ENCODE measurements around the gene PRELID2. TPM values are rescaled to one million over a fixed set of nuclear protein-coding genes. Genes with fewer than 3 reads are reported as not detected.

The PRELID2 gene
- polyA plus RNA-seq, 3 donors: 0.77 to 2.0 (median 1.5) TPM

DNA sequence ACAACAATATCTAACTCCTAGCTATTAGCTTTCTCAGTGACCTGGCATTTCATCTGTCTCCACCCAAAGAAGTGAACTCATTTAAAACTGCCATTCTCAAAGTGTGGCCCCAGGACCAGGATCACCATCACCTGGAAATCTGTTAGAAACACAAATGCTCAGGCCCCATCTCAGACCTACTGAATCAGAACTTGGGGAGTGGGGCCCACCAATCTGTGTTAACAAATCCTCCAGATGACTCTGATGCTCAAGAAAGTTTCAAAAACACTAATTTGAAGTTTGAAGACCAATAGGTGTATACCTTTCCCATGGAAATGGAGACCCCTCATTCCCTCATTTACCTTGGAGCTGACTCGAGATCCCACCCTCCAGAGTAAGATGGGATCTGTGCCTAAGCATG lies 72.3 kb downstream of the PRELID2 start:
- Histone ChIP-seq H3K9ac (ENCODE audit: insufficient read depth, low read length, poor library complexity, severe bottlenecking) (no peak overlapping the region), H3K27me3 (ENCODE audit: control insufficient read depth in 2 of 2, insufficient read depth in 2 of 2, low read length in 2 of 2) (no peaks in the 10 kb centered on the region), H3K9me3 (replicated peaks in 1 of 2; ENCODE audit: control insufficient read depth in 1 of 2, insufficient read depth in 1 of 2, low read length in 2 of 2) (peaks cover 0 to 7% of the 10 kb centered on the region in 2 donors), H3K27ac (ENCODE audit: low read depth in 1 of 2, low read length in 2 of 2) (no peak overlapping the region), H3K4me1 (ENCODE audit: control insufficient read depth in 1 of 2, insufficient read depth in 2 of 2, low read length in 2 of 2) (no peaks in the 10 kb centered on the region), H2AFZ (ENCODE audit: insufficient read depth, low read depth, low read length, poor library complexity, severe bottlenecking) (no peak overlapping the region), H3K79me2 (ENCODE audit: insufficient read depth, low read length) (no peaks in the 10 kb centered on the region), H4K20me1 (ENCODE audit: insufficient read depth, low read length) (no peaks in the 10 kb centered on the region), H3K4me3 (replicated peaks in 1 of 3; ENCODE audit: low read depth in 2 of 3, low read length in 3 of 3) (no peak overlapping the region), H3K4me2 (replicated peaks; ENCODE audit: extremely low read depth, low read length, poor library complexity, severe bottlenecking) (no peak overlapping the region), H3K36me3 (replicated peaks in 1 of 2; ENCODE audit: control insufficient read depth in 1 of 2, insufficient read depth in 2 of 2, low read length in 2 of 2) (no peaks in the 10 kb centered on the region)
- no peak overlapping the region for H3K4me3 Mint-ChIP-seq
- H3K9me3 Mint-ChIP-seq: peaks cover 0 to 9% (median 4%) of the 10 kb centered on the region in 7 donors
- no peaks in the 10 kb centered on the region for H3K4me1 Mint-ChIP-seq
- no peak for DNase-seq
- TF ChIP-seq, protein P1, sequence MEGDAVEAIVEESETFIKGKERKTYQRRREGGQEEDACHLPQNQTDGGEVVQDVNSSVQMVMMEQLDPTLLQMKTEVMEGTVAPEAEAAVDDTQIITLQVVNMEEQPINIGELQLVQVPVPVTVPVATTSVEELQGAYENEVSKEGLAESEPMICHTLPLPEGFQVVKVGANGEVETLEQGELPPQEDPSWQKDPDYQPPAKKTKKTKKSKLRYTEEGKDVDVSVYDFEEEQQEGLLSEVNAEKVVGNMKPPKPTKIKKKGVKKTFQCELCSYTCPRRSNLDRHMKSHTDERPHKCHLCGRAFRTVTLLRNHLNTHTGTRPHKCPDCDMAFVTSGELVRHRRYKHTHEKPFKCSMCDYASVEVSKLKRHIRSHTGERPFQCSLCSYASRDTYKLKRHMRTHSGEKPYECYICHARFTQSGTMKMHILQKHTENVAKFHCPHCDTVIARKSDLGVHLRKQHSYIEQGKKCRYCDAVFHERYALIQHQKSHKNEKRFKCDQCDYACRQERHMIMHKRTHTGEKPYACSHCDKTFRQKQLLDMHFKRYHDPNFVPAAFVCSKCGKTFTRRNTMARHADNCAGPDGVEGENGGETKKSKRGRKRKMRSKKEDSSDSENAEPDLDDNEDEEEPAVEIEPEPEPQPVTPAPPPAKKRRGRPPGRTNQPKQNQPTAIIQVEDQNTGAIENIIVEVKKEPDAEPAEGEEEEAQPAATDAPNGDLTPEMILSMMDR (IDR thresholded peaks at IDR 0.05): no peak
- no peaks in the 10 kb centered on the region for H3K27me3 Mint-ChIP-seq (ENCODE audit: low read depth in 3 of 3)
- WGBS (ENCODE audit: insufficient coverage): no CpG with 5 or more reads among the region's 1 CpG
- peaks cover 6 to 11% of the 10 kb centered on the region in 2 donors for H3K36me3 Mint-ChIP-seq
- intact Hi-C loops (cut with micrococcal nuclease): no loop called here
- H3K27ac Mint-ChIP-seq: peak overlapping the region in 1 of 7 donors; percentile 33

- no peak overlapping the region for H3K4me3 Mint-ChIP-seq
- Histone ChIP-seq H3K4me3 (replicated peaks in 1 of 3; ENCODE audit: low read depth in 2 of 3, low read length in 3 of 3) (no peak overlapping the region), H3K9ac (ENCODE audit: insufficient read depth, low read length, poor library complexity, severe bottlenecking) (no peak overlapping the region), H3K9me3 (replicated peaks in 1 of 2; ENCODE audit: control insufficient read depth in 1 of 2, insufficient read depth in 1 of 2, low read length in 2 of 2) (no peaks in the 10 kb centered on the region), H3K27me3 (ENCODE audit: control insufficient read depth in 2 of 2, insufficient read depth in 2 of 2, low read length in 2 of 2) (no peaks in the 10 kb centered on the region), H3K27ac (ENCODE audit: low read depth in 1 of 2, low read length in 2 of 2) (no peak overlapping the region), H3K36me3 (replicated peaks in 1 of 2; ENCODE audit: control insufficient read depth in 1 of 2, insufficient read depth in 2 of 2, low read length in 2 of 2) (no peaks in the 10 kb centered on the region), H4K20me1 (ENCODE audit: insufficient read depth, low read length) (no peaks in the 10 kb centered on the region), H3K79me2 (ENCODE audit: insufficient read depth, low read length) (no peaks in the 10 kb centered on the region), H3K4me2 (replicated peaks; ENCODE audit: extremely low read depth, low read length, poor library complexity, severe bottlenecking) (no peak overlapping the region), H2AFZ (ENCODE audit: insufficient read depth, low read depth, low read length, poor library complexity, severe bottlenecking) (no peak overlapping the region), H3K4me1 (ENCODE audit: control insufficient read depth in 1 of 2, insufficient read depth in 2 of 2, low read length in 2 of 2) (no peaks in the 10 kb centered on the region)
- no peaks in the 10 kb centered on the region for H3K9me3 Mint-ChIP-seq
- intact Hi-C loops (cut with micrococcal nuclease): no loop called here
- TF ChIP-seq, protein P1 (IDR thresholded peaks at IDR 0.05): no peak
- DNase-seq: no peak
- no peaks in the 10 kb centered on the region for H3K4me1 Mint-ChIP-seq
- H3K36me3 Mint-ChIP-seq: peaks cover 6% of the 10 kb centered on the region in 2 donors
- WGBS (ENCODE audit: insufficient coverage): no CpG with 5 or more reads among the region's 4 CpGs
- H3K27ac Mint-ChIP-seq: no peak overlapping the region
- no peaks in the 10 kb centered on the region for H3K27me3 Mint-ChIP-seq (ENCODE audit: low read depth in 3 of 3)
Observed at GRCh38 chr5:145761254-145761653, 73.9 kb downstream of the PRELID2 start.
